ENCODE data around the gene TNRC6C. TPM values are rescaled to one million over a fixed set of nuclear protein-coding genes. Genes with fewer than 3 reads are reported as not detected.

The TNRC6C gene
- total and polyA plus RNA-seq, 9 of the 15 experiments (the other 6 are each of a cell fraction or from before 2014, with no cell fraction given) = 0.20 to 4.9 (median 2.3) TPM

DNA sequence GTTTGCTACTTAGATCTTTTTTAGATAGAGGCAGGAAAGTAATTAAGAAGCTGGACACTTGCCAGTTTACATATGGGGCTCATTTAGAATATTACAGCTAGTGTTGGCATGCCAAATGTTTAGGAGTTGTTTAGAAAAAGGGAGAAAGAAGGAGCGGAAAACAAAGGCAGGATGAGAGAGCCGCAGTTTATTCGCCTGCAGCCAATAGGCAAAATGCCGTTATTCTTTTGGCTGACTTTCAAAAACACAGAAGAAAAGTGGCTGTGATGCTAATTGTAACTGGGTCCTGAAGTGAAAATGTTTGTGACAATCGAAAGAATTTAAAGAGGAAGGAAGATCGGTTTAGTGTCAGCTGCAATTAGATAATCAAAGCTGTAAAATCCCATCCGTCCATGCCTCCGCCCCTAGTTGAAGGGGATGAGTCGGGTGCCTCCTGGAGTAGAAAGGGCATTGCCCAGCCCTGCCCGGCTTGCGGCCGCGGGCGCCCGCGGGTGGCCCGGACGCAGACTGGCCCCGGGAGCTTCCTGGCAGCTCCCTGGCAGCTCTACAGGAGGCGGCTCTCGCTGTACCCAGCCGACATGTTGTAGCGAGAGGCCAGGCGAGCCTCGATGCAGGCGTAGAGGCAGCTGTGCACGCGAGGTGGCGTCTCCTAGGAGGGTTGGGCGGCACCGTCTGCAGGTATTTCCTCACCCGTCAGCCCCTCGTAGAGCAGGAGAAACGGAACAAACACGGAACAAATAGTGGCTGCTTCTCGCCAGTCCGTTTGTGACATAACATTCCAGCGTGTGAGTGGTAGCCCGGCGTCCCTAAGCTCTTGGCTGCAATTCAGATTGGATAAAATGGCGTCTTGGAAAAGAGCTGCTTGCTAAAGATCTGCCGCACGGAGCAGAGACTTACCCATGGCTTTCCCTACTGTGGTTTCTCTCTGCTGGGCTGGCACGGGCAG lies 82.2 kb downstream of the TNRC6C start:
- Histone ChIP-seq H3K4me2 (ENCODE audit: insufficient read depth, low read length) (no peak overlapping the region), H3K9ac (ENCODE audit: insufficient read depth in 1 of 2, low read depth in 2 of 2, low read length in 2 of 2) (peak overlapping the region in 1 of 2 experiments; percentile 15; a peak in 1 of 4 replicates), H3K36me3 (ENCODE audit: control insufficient read depth, insufficient read depth, low read length) (peaks cover 5% of the 10 kb centered on the region; the same call in 1 of the 3 replicates), H3K27me3 (ENCODE audit: control insufficient read depth in 2 of 2, insufficient read depth in 2 of 2, low read length in 2 of 2) (no peaks in the 10 kb centered on the region), H2AFZ (ENCODE audit: low read depth, low read length) (no peak overlapping the region), H3K79me2 (ENCODE audit: control insufficient read depth, insufficient read depth, low read length) (no peaks in the 10 kb centered on the region), H3K9me3 (replicated peaks; ENCODE audit: control insufficient read depth, insufficient read depth, low read depth, low read length) (no peaks in the 10 kb centered on the region), H3K27ac (ENCODE audit: extremely low read depth, low read depth, low read length) (no peak overlapping the region), H3K4me1 (replicated peaks in 1 of 2; ENCODE audit: control insufficient read depth in 2 of 2, insufficient read depth in 2 of 2, low read length in 2 of 2) (peaks cover 6% of the 10 kb centered on the region in 2 experiments; a peak in 4 of 5 replicates), H4K20me1 (replicated peaks; ENCODE audit: control insufficient read depth, insufficient read depth, low read length) (no peaks in the 10 kb centered on the region), H3K4me3 (no peak overlapping the region), H3K9me1 (ENCODE audit: control insufficient read depth, insufficient read depth, low read length) (no peaks in the 10 kb centered on the region)
- intact Hi-C loops (cut with micrococcal nuclease) (no loop called here), in situ Hi-C loops (cut with MboI) (no loop called here)
- ATAC-seq (no peak), DNase-seq (ENCODE audit: extremely low read depth in 1 of 4, low spot score in 3 of 4) (no peak), FAIRE-seq (no peak)
- ChIA-PET POLR2A (interaction anchor here (1.5 kb wide), 1 partner anchor 11 kb away, joined by 3 read pairs; no protein-coding TSS in a partner anchor), CTCF (ENCODE audit: low intra/inter-chr PET ratio) (no interaction called here)
- TF ChIP-seq NFIC (IDR thresholded peaks at IDR 0.05) (peak; percentile 25; the same call in 1 of the 2 replicates), IFI16 (CRISPR knock-in tag; IDR thresholded peaks at IDR 0.05) (no peak), POU5F1 (IDR thresholded peaks at IDR 0.05; ENCODE audit: borderline replicate concordance, low read depth, low read length, partially characterized antibody) (no peak), KLF13 (tag; IDR thresholded peaks at IDR 0.05; ENCODE audit: borderline replicate concordance, low read depth) (no peak)
- WGBS (ENCODE audit: insufficient coverage, low coverage, missing lambda C conversion rate) = 83% methylated on average over 32 of the region's 44 CpGs
- no TSS peak for BruUV-seq (replicated peaks)
